A549 (cell line): Measurements from ENCODE around the gene ZNF486. TPM values are rescaled to one million over a fixed set of nuclear protein-coding genes. Genes with fewer than 3 reads are reported as not detected.
"Not testable (repeated sequence)": the region's sequence is repeated elsewhere in the genome, so short reads cannot be mapped to it uniquely, and the experiment has no call there.

ENCODE experiments used
- ATAC-seq, 2 experiments: fragments of 200-7000 bp in 1 of 2; fragments of >200 bp in 1 of 2; cut with Nextera tagmentation in 1 of 2; cut with Tn5 transposase in 1 of 2; 3 replicates each; pipeline versions ENCODE4 v1.8.0 to v1.9.1; 2018 to 2020; ENCODE audit warnings: mild to moderate bottlenecking in 1 of 2, moderate library complexity in 1 of 2
- CTCF ChIA-PET: fragments of 300-600 bp; sonication (Branson Sonifier 250); formaldehyde crosslinking; extraction: SDS; loops from one replicate; lab custom pipeline; 2021; ENCODE audit warnings: antibody characterized with exemption, inconsistent platforms; lab: Yijun Ruan, JAX
- POLR2A ChIA-PET: fragments of 350-600 bp; formaldehyde crosslinking; extraction: SDS; loops from one replicate; lab custom pipeline; 2021; ENCODE audit warnings: antibody characterized with exemption, inconsistent platforms; lab: Yijun Ruan, JAX
- DNase-seq, 2 experiments: peaks; one replicate each; pipeline versions ENCODE4 v3.0.0 to v3.0.0-alpha.2; 2011 to 2016; ENCODE audit warnings: low read depth in 1 of 2, low spot score in 1 of 2
- FAIRE-seq: peaks from 2 replicates; lab custom pipeline; 2011; peaks lifted over from hg19 to GRCh38; lab: Jason Lieb, UNC
- H3K27ac ChIP-seq, 2 experiments: fragments of >200 bp; sonication (Bioruptor Twin); formaldehyde crosslinking; 3 replicates each; pipeline ENCODE4 v1.5.1; 2016 to 2017
- H3K4me1 ChIP-seq: fragments of >200 bp; sonication (Bioruptor Twin); formaldehyde crosslinking; 3 replicates; pipeline ENCODE4 v1.6.1; 2016
- H3K4me2 ChIP-seq: fragments of >200 bp; sonication (Bioruptor Twin); formaldehyde crosslinking; 3 replicates; pipeline ENCODE4 v1.6.1; 2016
- H3K4me3 ChIP-seq: fragments of >200 bp; sonication (Bioruptor Twin); formaldehyde crosslinking; 3 replicates; pipeline ENCODE4 v1.5.1; 2016
- H3K9me3 ChIP-seq: fragments of >200 bp; sonication (Bioruptor Twin); formaldehyde crosslinking; 3 replicates; pipeline ENCODE4 v1.6.1; 2016
- BCL3 ChIP-seq: fragments of >200 bp; sonication (Bioruptor Twin); formaldehyde crosslinking; IDR thresholded peaks from 3 replicates; pipeline ENCODE4 v1.6.1; 2016
- BHLHE40 ChIP-seq: IDR thresholded peaks from 2 replicates; pipeline ENCODE4 v1.6.1; 2012; ENCODE audit warnings: low read depth, low read length, inconsistent platforms
- CTCF ChIP-seq: fragments of >200 bp; sonication (Bioruptor Twin); formaldehyde crosslinking; IDR thresholded peaks from 3 replicates; pipeline ENCODE4 v1.5.1; 2016
- EHMT2 ChIP-seq: fragments of 200-600 bp; sonication (generic); IDR thresholded peaks from 2 replicates; pipeline ENCODE4 v1.6.1; 2016; ENCODE audit warnings: antibody characterized with exemption, low read depth, mild to moderate bottlenecking, moderate library complexity
- ELK1 ChIP-seq: fragments of 150-350 bp; IDR thresholded peaks from 2 replicates; pipeline ENCODE4 v1.6.1; 2014; ENCODE audit warnings: low read depth, mild to moderate bottlenecking, low read length
- FOXS1 ChIP-seq: fragments of 250-450 bp; sonication (Bioruptor Pico); IDR thresholded peaks from 2 replicates; pipeline ENCODE4 v1.5.0; 2020; ENCODE audit warnings: mild to moderate bottlenecking, moderate library complexity
- HEYL ChIP-seq: fragments of 250-450 bp; sonication (Bioruptor Pico); IDR thresholded peaks from 2 replicates; pipeline ENCODE4 v1.8.0; 2021; ENCODE audit warnings: mild to moderate bottlenecking, moderate library complexity
- HOXA7 ChIP-seq: fragments of 250-450 bp; sonication (Bioruptor Pico); IDR thresholded peaks from 2 replicates; pipeline ENCODE4 v1.5.0; 2020; ENCODE audit warnings: mild to moderate bottlenecking, moderate library complexity
- HOXB13 ChIP-seq: fragments of 250-450 bp; sonication (Bioruptor Pico); IDR thresholded peaks from 2 replicates; pipeline ENCODE4 v1.5.0; 2020; ENCODE audit warnings: low read depth, mild to moderate bottlenecking, moderate library complexity
- HOXB5 ChIP-seq: fragments of 250-450 bp; sonication (Bioruptor Pico); IDR thresholded peaks from 2 replicates; pipeline ENCODE4 v1.5.0; 2020; ENCODE audit warnings: mild to moderate bottlenecking, moderate library complexity
- JUN ChIP-seq, 2 experiments: fragments of >200 bp; sonication (Bioruptor Twin); formaldehyde crosslinking; IDR thresholded peaks; 2 replicates in 1 of 2; 3 replicates in 1 of 2; pipeline ENCODE4 v1.6.1; 2016 to 2017
- KDM1A ChIP-seq: fragments of 200-600 bp; sonication (generic); IDR thresholded peaks from 2 replicates; pipeline ENCODE4 v1.6.1; 2016; ENCODE audit warnings: low read depth, mild to moderate bottlenecking
- MAFK ChIP-seq: fragments of 450-650 bp; IDR thresholded peaks from 2 replicates; pipeline ENCODE4 v1.6.1; 2014; ENCODE audit not compliant: partially characterized antibody
- MAZ ChIP-seq: fragments of 150-350 bp; IDR thresholded peaks from 2 replicates; pipeline ENCODE4 v1.6.1; 2014; ENCODE audit warnings: antibody characterized with exemption, low read depth, low read length, borderline replicate concordance
- NFE2L2 ChIP-seq: fragments of 150-350 bp; conservative IDR thresholded peaks from 2 replicates; pipeline ENCODE4 v1.6.1; 2014; ENCODE audit warnings: low read length
- NPAS2 ChIP-seq: fragments of 250-450 bp; sonication (Bioruptor Pico); IDR thresholded peaks from 2 replicates; pipeline ENCODE4 v1.8.0; 2022; ENCODE audit warnings: mild to moderate bottlenecking, moderate library complexity, borderline replicate concordance
- NR3C1 ChIP-seq: fragments of >200 bp; sonication (Bioruptor Twin); formaldehyde crosslinking; IDR thresholded peaks from 3 replicates; pipeline ENCODE4 v1.6.1; 2017
- PBX3 ChIP-seq: IDR thresholded peaks from 2 replicates; pipeline ENCODE4 v1.6.1; 2012
- PHF8 ChIP-seq: fragments of 200-600 bp; sonication (generic); IDR thresholded peaks from 2 replicates; pipeline ENCODE4 v1.6.1; 2016; ENCODE audit warnings: low read depth, mild to moderate bottlenecking, antibody characterized with exemption, moderate library complexity, borderline replicate concordance
- POLR2A ChIP-seq: IDR thresholded peaks from 2 replicates; pipeline ENCODE4 v1.6.1; 2012; ENCODE audit warnings: mild to moderate bottlenecking, low read length
- POLR2AphosphoS2 ChIP-seq: conservative IDR thresholded peaks from 2 replicates; pipeline ENCODE4 v1.6.1; 2012; ENCODE audit warnings: low read length, improper control_type of control experiment, inconsistent platforms
- RARB ChIP-seq: fragments of 250-450 bp; sonication (Bioruptor Pico); IDR thresholded peaks from 2 replicates; pipeline ENCODE4 v1.8.0; 2021; ENCODE audit warnings: mild to moderate bottlenecking, moderate library complexity
- RCOR1 ChIP-seq: fragments of 150-350 bp; IDR thresholded peaks from 2 replicates; pipeline ENCODE4 v1.6.1; 2014; ENCODE audit warnings: antibody characterized with exemption, low read length, low read depth
- RNF2 ChIP-seq: fragments of 200-600 bp; sonication (generic); IDR thresholded peaks from 2 replicates; pipeline ENCODE4 v1.6.1; 2016; ENCODE audit warnings: low read depth, mild to moderate bottlenecking, antibody characterized with exemption, moderate library complexity, borderline replicate concordance
- SREBF2 ChIP-seq: fragments of 450-650 bp; IDR thresholded peaks from 2 replicates; pipeline ENCODE4 v1.6.1; 2014; ENCODE audit warnings: mild to moderate bottlenecking, moderate library complexity
- ZSCAN20 ChIP-seq: fragments of 250-450 bp; sonication (Bioruptor Pico); IDR thresholded peaks from 2 replicates; pipeline ENCODE4 v1.8.0; 2022; ENCODE audit warnings: mild to moderate bottlenecking, moderate library complexity
- WGBS: methylation state at CpG from one replicate; pipeline ENCODE4 v1.1.6; 2017; ENCODE audit errors: missing lambda C conversion rate; 5-methylcytosine and 5-hydroxymethylcytosine counted together
- polyA plus RNA-seq, 4 experiments: library from polyadenylated mRNA; depleted of rRNA in 3 of 4; stranded (reverse); fragments of >200 nt; fragmentation: RNase III in 1 of 4; extraction: RNeasy Plus Mini Kit Qiagen cat#74134 plus additional on column Dnase treatment in 1 of 4; gene quantifications; 2 replicates in 3 of 4; 3 replicates in 1 of 4; pipeline ENCODE4 v1.2.3, GENCODE V29; 2011 to 2017

ZNF486 gene
- polyA plus RNA-seq, 2 of the 4 experiments (the other 2 are of a cell fraction) = 0.04 TPM; not detected in 1

- TF ChIP-seq CTCF (no peak), EHMT2 (no peak), RCOR1 (no peak), PBX3 (no peak)
- TF ChIP-seq, all 56 proteins: peak for 0
Observed at GRCh38 chr19:20209051-20209450, 42.0 kb downstream of the ZNF486 start (continued).

GRCh38 chr19:20214366-20214765 is 47.4 kb downstream of the ZNF486 start:
- H3K4me3 ChIP-seq, H3K4me1 ChIP-seq, CTCF ChIA-PET, DNase-seq, FAIRE-seq, H3K4me2 ChIP-seq, H3K9me3 ChIP-seq, ATAC-seq, H3K27ac ChIP-seq, POLR2A ChIA-PET: not testable (repeated sequence)
- WGBS = no CpG with 5 or more reads among the region's 26 CpGs

- DNase-seq, POLR2A ChIA-PET, H3K4me2 ChIP-seq, ATAC-seq, H3K4me3 ChIP-seq, H3K27ac ChIP-seq, FAIRE-seq, H3K9me3 ChIP-seq, H3K4me1 ChIP-seq, CTCF ChIA-PET: not testable (repeated sequence)
- WGBS = 0% methylated on average over 1 of the region's 1 CpG
Observed at GRCh38 chr19:20221605-20222004, 54.6 kb downstream of the ZNF486 start.

GRCh38 chr19:20233105-20233504 is 66.1 kb downstream of the ZNF486 start:
- WGBS = 2% methylated on average over 3 of the region's 3 CpGs
- Histone ChIP-seq H3K4me1 (no peaks in the 10 kb centered on the region), H3K4me2 (no peak overlapping the region), H3K27ac (no peak overlapping the region), H3K9me3 (no peaks in the 10 kb centered on the region), H3K4me3 (no peak overlapping the region)
- TF ChIP-seq PHF8 (no peak), HOXA7 (no peak), SREBF2 (no peak), BHLHE40 (no peak), MAFK (no peak), RNF2 (no peak), FOXS1 (CRISPR knock-in tag) (no peak), MAZ (no peak), KDM1A (no peak), NFE2L2 (no peak), POLR2AphosphoS2 (no peak)
- FAIRE-seq (no peak), DNase-seq (no peak), ATAC-seq (no peak)
- ChIA-PET CTCF (no interaction called here), POLR2A (no interaction called here)

- DNase-seq = no peak
- no peak overlapping the region for H3K27ac ChIP-seq
- ChIA-PET POLR2A (no interaction called here), CTCF (no interaction called here)
- no peaks in the 10 kb centered on the region for H3K4me1 ChIP-seq
- no peak for ATAC-seq
- no peak overlapping the region for H3K4me3 ChIP-seq
- H3K4me2 ChIP-seq = no peak overlapping the region
- no peaks in the 10 kb centered on the region for H3K9me3 ChIP-seq
- no peak for FAIRE-seq
- WGBS = 4% methylated on average over 8 of the region's 8 CpGs
- TF ChIP-seq BCL3 (no peak), HOXB13 (no peak), POLR2A (no peak), ZSCAN20 (CRISPR knock-in tag) (no peak), JUN (IDR thresholded peaks at IDR 0.05) (no peak), BHLHE40 (no peak), HOXA7 (no peak), FOXS1 (CRISPR knock-in tag) (no peak), NPAS2 (CRISPR knock-in tag) (no peak), NR3C1 (no peak), HEYL (CRISPR knock-in tag) (no peak), RCOR1 (no peak), HOXB5 (no peak), ELK1 (no peak), RARB (CRISPR knock-in tag) (no peak)
Observed at GRCh38 chr19:20235156-20235555, 68.1 kb downstream of the ZNF486 start.
